Keratinocyte (primary cell): ENCODE measurements around the gene CDK10. TPM values are rescaled to one million over a fixed set of nuclear protein-coding genes. Genes with fewer than 3 reads are reported as not detected.
"Not testable (repeated sequence)": the region's sequence is repeated elsewhere in the genome, so short reads cannot be mapped to it uniquely, and the experiment has no call there.

ENCODE experiments used
- DNase-seq: peaks from one replicate; pipeline ENCODE4 v3.0.0-alpha.2; 2011; ENCODE audit warnings: low read depth, missing footprints, low spot score
- FAIRE-seq: peaks from 2 replicates; lab custom pipeline; 2011; peaks lifted over from hg19 to GRCh38; lab: Jason Lieb, UNC
- H2AFZ ChIP-seq: 2 replicates; pipeline ENCODE4 v1.6.0; 2012; ENCODE audit warnings: low read length, control low read depth, inconsistent platforms; ENCODE audit not compliant: control insufficient read depth
- H3K27ac ChIP-seq: 2 replicates; pipeline ENCODE4 v1.5.1; 2011; ENCODE audit warnings: low read length; ENCODE audit not compliant: control insufficient read depth, insufficient read depth
- H3K27me3 ChIP-seq: 3 replicates; pipeline ENCODE4 v1.6.0; 2011; ENCODE audit warnings: low read length; ENCODE audit not compliant: control insufficient read depth, insufficient read depth; ENCODE audit errors: extremely low read depth
- H3K36me3 ChIP-seq, 2 experiments: 2 replicates in 1 of 2; 3 replicates in 1 of 2; pipeline ENCODE4 v1.5.1; 2011; ENCODE audit warnings: low read length in 2 of 2, mild to moderate bottlenecking in 1 of 2; ENCODE audit not compliant: control insufficient read depth in 2 of 2, insufficient read depth in 2 of 2; ENCODE audit errors: extremely low read depth in 1 of 2
- H3K4me1 ChIP-seq: 3 replicates; pipeline ENCODE4 v1.5.1; 2011; ENCODE audit warnings: low read length; ENCODE audit not compliant: control insufficient read depth, insufficient read depth; ENCODE audit errors: extremely low read depth
- H3K4me2 ChIP-seq: 3 replicates; pipeline ENCODE4 v1.6.0; 2011; ENCODE audit warnings: low read depth, low read length; ENCODE audit not compliant: control insufficient read depth, insufficient read depth; ENCODE audit errors: extremely low read depth
- H3K4me3 ChIP-seq, 3 experiments: fragments of 200-600 bp in 1 of 3; sonication (generic) in 1 of 3; 2 replicates in 2 of 3; 3 replicates in 1 of 3; pipeline ENCODE4 v1.5.1; 2011 to 2016; ENCODE audit warnings: low read length in 3 of 3, mild to moderate bottlenecking in 3 of 3, control low read depth in 2 of 3, inconsistent platforms in 1 of 3, low read depth in 1 of 3, mixed read lengths in 1 of 3, mixed run types in 1 of 3, moderate library complexity in 1 of 3; ENCODE audit not compliant: control insufficient read depth in 2 of 3, insufficient read depth in 2 of 3; ENCODE audit errors: extremely low read depth in 1 of 3
- H3K79me2 ChIP-seq: 2 replicates; pipeline ENCODE4 v1.6.0; 2012; ENCODE audit warnings: low read length; ENCODE audit not compliant: control insufficient read depth, insufficient read depth
- H3K9ac ChIP-seq: 3 replicates; pipeline ENCODE4 v1.6.0; 2011; ENCODE audit warnings: low read length; ENCODE audit not compliant: control insufficient read depth, insufficient read depth; ENCODE audit errors: extremely low read depth
- H3K9me1 ChIP-seq: 3 replicates; pipeline ENCODE4 v1.6.0; 2011; ENCODE audit warnings: low read length; ENCODE audit not compliant: control insufficient read depth, insufficient read depth; ENCODE audit errors: extremely low read depth
- H3K9me3 ChIP-seq: 2 replicates; pipeline ENCODE4 v1.5.1; 2012; ENCODE audit warnings: low read depth, low read length; ENCODE audit not compliant: control insufficient read depth
- H4K20me1 ChIP-seq: 3 replicates; pipeline ENCODE4 v1.6.0; 2011; ENCODE audit warnings: low read length; ENCODE audit not compliant: control insufficient read depth, insufficient read depth; ENCODE audit errors: extremely low read depth
- CTCF ChIP-seq, 3 experiments: IDR thresholded peaks in 1 of 3; conservative IDR thresholded peaks in 1 of 3; optimal IDR thresholded peaks in 1 of 3; 2 replicates in 2 of 3; 3 replicates in 1 of 3; pipeline versions ENCODE3 to v1.5.1; 2011; ENCODE audit warnings: low read length in 3 of 3, mild to moderate bottlenecking in 3 of 3, moderate library complexity in 2 of 3, control low read depth in 1 of 3, inconsistent platforms in 1 of 3; ENCODE audit not compliant: insufficient read depth in 2 of 3; ENCODE audit errors: extremely low read depth in 1 of 3
- EZH2 ChIP-seq: IDR thresholded peaks from one replicate; pipeline ENCODE4 v1.6.1; 2012; ENCODE audit warnings: inconsistent platforms, mild to moderate bottlenecking, low read length, moderate library complexity
- dilution Hi-C: fragments of 300-500 bp; cut with MboI; formaldehyde crosslinking; loops from one replicate; pipeline ENCODE4 v1.7.0; 2020; ENCODE audit warnings: low sequenced_read_pairs; ENCODE audit not compliant: extremely low pct_ligation_motif_present
- polyA plus RNA-seq, 5 experiments: library from polyadenylated mRNA; depleted of rRNA in 3 of 5; stranded (reverse) in 3 of 5; stranded (forward) in 1 of 5; unstranded in 1 of 5; fragments of >200 nt; gene quantifications; 1 replicate in 1 of 5; 2 replicates in 3 of 5; 3 replicates in 1 of 5; pipeline versions ENCODE4 v1.2.1 to v1.2.3, GENCODE V29; 2011 to 2012; ENCODE audit warnings: missing spikeins in 2 of 5, low read depth in 1 of 5, low replicate concordance in 1 of 5

Gene CDK10
- polyA plus RNA-seq, 1 donor (not counting 4 experiments of a cell fraction or from before 2014, with no cell fraction given): 30.6 TPM

GRCh38 chr16:89670496-89671431, 15.7 kb upstream of the CDK10 start:
- H3K4me1 ChIP-seq: peaks cover 6% of the 10 kb centered on the region
- TF ChIP-seq CTCF (optimal IDR thresholded peaks at IDR 0.05 in 1 of 3, IDR thresholded peaks at IDR 0.05 in 1 of 3, conservative IDR thresholded peaks at IDR 0.05 in 1 of 3; ENCODE audit: extremely low read depth in 1 of 3, insufficient read depth in 2 of 3, low read length in 3 of 3): no peak
- no peak for TF ChIP-seq EZH2
- no peaks in the 10 kb centered on the region for H3K36me3 ChIP-seq
- dilution Hi-C loops: no loop called here
- no peaks in the 10 kb centered on the region for H3K9me3 ChIP-seq
- no peak overlapping the region for H3K9ac ChIP-seq
- no peaks in the 10 kb centered on the region for H4K20me1 ChIP-seq
- H2AFZ ChIP-seq: no peak overlapping the region
- no peak overlapping the region for H3K27ac ChIP-seq
- H3K9me1 ChIP-seq: no peaks in the 10 kb centered on the region
- no peaks in the 10 kb centered on the region for H3K79me2 ChIP-seq
- FAIRE-seq: no peak
- no peak for DNase-seq
- no peak overlapping the region for H3K4me2 ChIP-seq
- no peak overlapping the region for H3K4me3 ChIP-seq
- H3K27me3 ChIP-seq: no peaks in the 10 kb centered on the region

- H4K20me1 ChIP-seq, H3K36me3 ChIP-seq, H3K9ac ChIP-seq, H3K4me1 ChIP-seq, FAIRE-seq, H3K4me3 ChIP-seq, DNase-seq, H3K9me3 ChIP-seq, H3K4me2 ChIP-seq, H2AFZ ChIP-seq, H3K27ac ChIP-seq, H3K79me2 ChIP-seq, H3K9me1 ChIP-seq, H3K27me3 ChIP-seq, dilution Hi-C loops: not testable (repeated sequence)
Observed at GRCh38 chr16:89671565-89671964, 14.9 kb upstream of the CDK10 start.
